ENCODE results near the gene CD300C.

GRCh38 chr17:74571621-74572270 is 25.8 kb upstream of the CD300C start:
- no peak for TF ChIP-seq EZH2 (IDR thresholded peaks at IDR 0.05; ENCODE audit: low read length, missing control alignments)
- no peak for TF ChIP-seq CTCF (conservative IDR thresholded peaks at IDR 0.05 in 1 of 2, IDR thresholded peaks at IDR 0.05 in 1 of 2; ENCODE audit: low read depth in 1 of 2, low read length in 2 of 2)
